H4 (cell line): Measurements from ENCODE around the gene MYH1. TPM values are rescaled to one million over a fixed set of nuclear protein-coding genes. Genes with fewer than 3 reads are reported as not detected.

Experiments used
- DNase-seq: peaks from one replicate; pipeline ENCODE4 v3.0.0-alpha.2; 2015; ENCODE audit warnings: low spot score
- total RNA-seq: library from RNA; depleted of rRNA; stranded (reverse); fragments of >200 nt; shearing (Covaris generic); gene quantifications from 2 replicates; pipeline ENCODE4 v1.2.3, GENCODE V29; 2014; rRNA removed

Gene MYH1
- total RNA-seq, 1 experiment from 2014 or later: not detected

- no peak for DNase-seq
These were observed 36.1 kb downstream of the MYH1 start for GRCh38 chr17:10482252-10482651.

GRCh38 chr17:10477701-10478100, 40.6 kb downstream of the MYH1 start:
- no peak for DNase-seq

- DNase-seq: no peak
These were observed 43.8 kb downstream of the MYH1 start for GRCh38 chr17:10474536-10474935.

DNA sequence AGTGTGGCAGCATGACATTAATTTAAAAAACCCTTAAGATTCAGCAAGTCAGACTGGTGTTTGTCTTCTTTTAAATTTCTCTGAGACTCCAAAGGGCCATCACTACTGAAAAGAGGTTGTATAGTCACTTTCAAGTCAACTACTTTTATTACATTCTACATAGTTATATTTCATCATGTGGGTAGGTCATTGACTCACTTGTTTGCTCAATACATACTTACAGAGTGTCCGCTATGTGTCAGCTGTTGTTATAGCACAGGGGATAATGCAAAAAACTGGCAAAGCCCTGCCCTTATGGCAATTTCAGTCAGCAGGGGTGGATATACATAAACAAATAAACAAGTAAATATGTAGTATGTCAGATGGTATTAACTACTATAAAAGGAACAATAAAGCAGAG, 46.5 kb downstream of the MYH1 start:
- no peak for DNase-seq

GRCh38 chr17:10469459-10469858, 48.9 kb downstream of the MYH1 start, which contains the start of gene MYH4:
MYH4 (minus strand) TSS chr17:10469559; CDS start chr17:10466745, 2,814 bp downstream.
- no peak for DNase-seq

DNA sequence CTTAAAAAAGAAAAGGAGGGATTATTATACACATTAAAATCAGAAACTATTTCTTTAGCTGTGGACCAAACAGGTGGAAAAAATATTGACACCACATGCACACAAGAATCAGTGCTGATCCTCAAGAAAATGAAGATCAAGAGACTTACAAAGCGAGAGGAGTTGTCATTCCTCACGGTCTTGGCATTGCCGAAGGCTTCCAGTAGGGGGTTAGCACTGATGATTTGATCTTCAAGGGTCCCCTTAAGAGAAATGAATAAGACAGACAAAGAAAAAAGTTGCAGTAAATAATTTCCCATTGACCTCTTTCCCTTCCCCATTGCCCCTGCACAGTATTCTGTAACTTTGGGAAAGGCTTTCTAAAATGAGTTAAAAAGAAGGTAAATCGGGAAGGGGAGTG, 54.9 kb downstream of the MYH1 start:
- no peak for DNase-seq

GRCh38 chr17:10460062-10460461, 58.3 kb downstream of the MYH1 start:
- DNase-seq: no peak

DNA sequence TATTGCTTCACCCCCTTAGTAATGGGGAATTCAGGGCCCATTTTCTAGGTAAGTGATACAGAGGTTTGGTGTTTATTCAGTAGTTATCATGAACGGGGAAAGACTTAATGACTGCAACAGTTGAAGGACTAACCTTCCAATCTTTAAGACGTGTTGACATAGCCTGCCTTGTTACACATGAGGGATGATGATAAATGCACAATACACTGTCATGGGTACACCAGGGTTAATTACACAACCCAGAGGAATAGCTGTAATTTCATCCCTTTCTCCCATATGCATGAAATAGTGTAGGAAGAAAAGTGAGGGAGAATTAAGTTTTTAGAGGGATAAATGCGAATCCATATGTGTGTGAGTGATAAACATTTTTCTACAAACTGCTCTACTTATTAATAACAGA, 59.6 kb downstream of the MYH1 start:
- DNase-seq: no peak

GRCh38 chr17:10457952-10458351, 60.4 kb downstream of the MYH1 start:
- no peak for DNase-seq

DNA sequence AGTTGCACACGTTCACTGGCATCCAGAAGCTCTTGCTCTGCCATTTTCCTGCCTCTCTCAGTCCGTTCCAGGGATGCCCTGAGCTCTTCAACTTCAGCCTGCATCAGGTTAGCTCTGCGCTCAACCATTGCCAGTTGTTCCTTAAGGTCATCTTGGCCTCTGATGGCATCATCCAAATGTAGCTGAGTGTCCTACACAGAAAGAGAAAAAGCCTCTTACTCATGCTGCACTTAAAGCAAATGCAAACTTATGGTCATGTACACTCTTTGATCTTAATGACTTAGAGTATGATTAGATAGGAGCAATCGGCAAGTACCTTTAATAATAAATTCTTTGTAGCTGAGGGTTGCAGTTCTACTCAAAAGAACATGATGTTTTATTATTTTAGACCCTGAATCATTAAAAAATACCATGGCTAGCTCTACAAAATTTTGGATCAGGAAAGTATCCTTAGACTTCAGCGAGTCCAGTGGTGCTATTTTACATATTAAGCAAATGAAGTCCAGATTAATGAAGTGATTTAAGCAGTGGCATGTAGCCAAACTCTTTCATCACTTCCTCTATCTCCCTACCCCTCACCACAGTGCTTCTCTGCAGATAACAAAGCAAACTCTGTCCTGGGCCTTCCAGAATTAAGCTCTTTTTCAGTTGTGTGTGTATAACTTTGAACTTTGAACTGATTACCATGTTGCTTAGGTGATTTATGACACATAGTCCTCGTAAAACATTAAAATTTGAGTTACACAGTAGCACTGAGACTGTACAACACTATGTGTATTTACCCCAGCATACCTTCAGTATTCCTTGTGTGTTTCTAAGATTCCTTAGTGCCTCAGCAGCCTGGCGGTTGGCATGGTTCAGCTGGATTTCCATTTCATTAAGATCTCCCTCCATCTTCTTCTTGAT, 71.1 kb downstream of the MYH1 start:
- DNase-seq: no peak

Other genes with a start within 250 kb of the MYH1 start
- not detected in 2 replicates for gene MYH13, start 145.5 kb downstream of the MYH1 start, total RNA-seq
- 0.15 and 0.18 TPM in 2 replicates for gene MYH8, start 96.6 kb downstream of the MYH1 start, total RNA-seq
- not detected in 2 replicates for gene MYH4, start 49.0 kb downstream of the MYH1 start, total RNA-seq
- not detected in 2 replicates for gene MYH2, start 31.1 kb upstream of the MYH1 start, total RNA-seq
- 0.04 TPM in 1 of 2 replicates, not detected in the other for gene MYH3, start 138.8 kb upstream of the MYH1 start, total RNA-seq
- gene SCO1, start 179.0 kb upstream of the MYH1 start, total RNA-seq: 24.7 and 27.6 TPM in 2 replicates
- 8.5 and 8.8 TPM in 2 replicates for gene ADPRM, start 179.1 kb upstream of the MYH1 start, total RNA-seq
- not detected in 2 replicates for gene TMEM220, start 211.5 kb upstream of the MYH1 start, total RNA-seq